Loucy (cell line): Measurements from ENCODE around the gene TICRR.

Experiments
- EZH2phosphoT487 ChIP-seq: fragments of 200-600 bp; IDR thresholded peaks from 2 replicates; pipeline ENCODE4 v1.6.1; 2018; ENCODE audit warnings: antibody characterized with exemption, mild to moderate bottlenecking, moderate library complexity, borderline replicate concordance
- TF ChIP-seq, protein P1 (sequence below): fragments of 200-600 bp; sonication (generic); conservative IDR thresholded peaks from 2 replicates; pipeline ENCODE4 v1.5.1; 2014; ENCODE audit warnings: mild to moderate bottlenecking, antibody characterized with exemption, low read length

DNA sequence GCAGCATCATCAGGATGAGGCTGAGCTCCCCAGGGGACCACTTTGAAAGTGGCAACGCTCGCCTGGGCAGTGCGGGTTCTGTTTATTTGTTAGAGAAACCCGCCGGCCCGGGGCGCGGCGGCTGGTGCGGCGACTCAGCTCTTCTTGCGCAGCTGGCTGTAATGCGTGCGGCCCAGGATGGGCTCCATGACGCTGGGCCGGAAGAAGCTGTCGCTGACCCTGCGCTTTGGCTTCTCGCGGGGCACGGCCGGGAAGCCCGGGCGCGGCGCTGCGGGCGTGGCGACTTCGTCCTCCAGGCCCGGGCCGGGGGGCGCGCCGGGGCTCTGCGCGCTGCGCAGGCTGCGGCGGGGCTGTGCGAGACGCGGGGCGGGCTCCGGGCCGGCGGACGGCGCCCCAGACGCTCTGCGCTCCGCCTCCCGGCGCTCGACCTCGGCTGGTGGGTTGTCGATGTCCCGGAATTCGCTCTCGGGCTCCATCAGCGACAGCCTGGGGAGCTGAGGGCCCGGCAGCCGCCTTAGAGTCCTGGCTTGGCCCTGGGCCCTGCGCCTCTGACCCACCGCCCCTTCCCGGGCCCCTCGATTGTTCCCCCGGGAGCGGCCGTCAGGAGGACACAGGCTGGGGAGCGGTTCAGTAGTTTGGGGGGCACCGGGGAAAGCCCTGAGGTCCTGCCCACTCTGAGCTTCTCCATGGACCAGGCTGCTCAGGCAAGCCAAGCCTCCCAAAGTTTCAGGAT is 90.3 kb downstream of the TICRR start:
- TF ChIP-seq, protein P1, sequence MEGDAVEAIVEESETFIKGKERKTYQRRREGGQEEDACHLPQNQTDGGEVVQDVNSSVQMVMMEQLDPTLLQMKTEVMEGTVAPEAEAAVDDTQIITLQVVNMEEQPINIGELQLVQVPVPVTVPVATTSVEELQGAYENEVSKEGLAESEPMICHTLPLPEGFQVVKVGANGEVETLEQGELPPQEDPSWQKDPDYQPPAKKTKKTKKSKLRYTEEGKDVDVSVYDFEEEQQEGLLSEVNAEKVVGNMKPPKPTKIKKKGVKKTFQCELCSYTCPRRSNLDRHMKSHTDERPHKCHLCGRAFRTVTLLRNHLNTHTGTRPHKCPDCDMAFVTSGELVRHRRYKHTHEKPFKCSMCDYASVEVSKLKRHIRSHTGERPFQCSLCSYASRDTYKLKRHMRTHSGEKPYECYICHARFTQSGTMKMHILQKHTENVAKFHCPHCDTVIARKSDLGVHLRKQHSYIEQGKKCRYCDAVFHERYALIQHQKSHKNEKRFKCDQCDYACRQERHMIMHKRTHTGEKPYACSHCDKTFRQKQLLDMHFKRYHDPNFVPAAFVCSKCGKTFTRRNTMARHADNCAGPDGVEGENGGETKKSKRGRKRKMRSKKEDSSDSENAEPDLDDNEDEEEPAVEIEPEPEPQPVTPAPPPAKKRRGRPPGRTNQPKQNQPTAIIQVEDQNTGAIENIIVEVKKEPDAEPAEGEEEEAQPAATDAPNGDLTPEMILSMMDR: no peak
- TF ChIP-seq EZH2phosphoT487: no peak
